Liver (tissue), 3 donors: Measurements from ENCODE around the gene CCDC8.

ENCODE experiments used
- ATF3 ChIP-seq: IDR thresholded peaks from 2 replicates; pipeline ENCODE4 v1.6.1; 2016; ENCODE audit warnings: antibody characterized with exemption
- CTCF ChIP-seq: fragments of 150-350 bp; IDR thresholded peaks from 2 replicates; pipeline ENCODE4 v1.5.1; 2017; ENCODE audit warnings: improper control_type of control experiment, low read depth, low read length; ENCODE audit not compliant: missing input control
- FOXA1 ChIP-seq: IDR thresholded peaks from 2 replicates; pipeline ENCODE4 v1.6.1; 2016; ENCODE audit warnings: antibody characterized with exemption
- FOXA2 ChIP-seq: IDR thresholded peaks from 2 replicates; pipeline ENCODE4 v1.6.1; 2016; ENCODE audit warnings: antibody characterized with exemption
- GABPA ChIP-seq, 2 donors: IDR thresholded peaks in 1 of 2; conservative IDR thresholded peaks in 1 of 2; 2 replicates each; pipeline ENCODE4 v1.6.1; 2016; ENCODE audit warnings: antibody characterized with exemption in 2 of 2, mild to moderate bottlenecking in 1 of 2, moderate library complexity in 1 of 2
- HNF4G ChIP-seq: IDR thresholded peaks from 2 replicates; pipeline ENCODE4 v1.6.1; 2016; ENCODE audit warnings: antibody characterized with exemption
- JUND ChIP-seq, 2 donors: IDR thresholded peaks; 2 replicates each; pipeline ENCODE4 v1.6.1; 2016; ENCODE audit warnings: antibody characterized with exemption in 2 of 2
- RAD21 ChIP-seq, 2 donors: IDR thresholded peaks; 2 replicates each; pipeline ENCODE4 v1.6.1; 2016; ENCODE audit warnings: antibody characterized with exemption in 2 of 2, mild to moderate bottlenecking in 2 of 2
- TAF1 ChIP-seq: conservative IDR thresholded peaks from 2 replicates; pipeline ENCODE4 v1.6.1; 2016; ENCODE audit warnings: antibody characterized with exemption, mild to moderate bottlenecking
- YY1 ChIP-seq: IDR thresholded peaks from 2 replicates; pipeline ENCODE4 v1.6.1; 2016; ENCODE audit warnings: antibody characterized with exemption, mild to moderate bottlenecking
- TF ChIP-seq, protein P1 (sequence below): IDR thresholded peaks from 2 replicates; pipeline ENCODE4 v1.6.1; 2016; ENCODE audit warnings: antibody characterized with exemption, mild to moderate bottlenecking
- TF ChIP-seq, protein P2 (sequence below): IDR thresholded peaks from 2 replicates; pipeline ENCODE4 v1.6.1; 2016; ENCODE audit warnings: antibody characterized with exemption
- TF ChIP-seq, protein P3 (sequence below): IDR thresholded peaks from 2 replicates; pipeline ENCODE4 v1.6.1; 2016; ENCODE audit warnings: antibody characterized with exemption
- donor health status: healthy.
- donor health status: healthy.

- no peak for TF ChIP-seq CTCF
- TF ChIP-seq ATF3, result no peak
- TF ChIP-seq, protein P1, sequence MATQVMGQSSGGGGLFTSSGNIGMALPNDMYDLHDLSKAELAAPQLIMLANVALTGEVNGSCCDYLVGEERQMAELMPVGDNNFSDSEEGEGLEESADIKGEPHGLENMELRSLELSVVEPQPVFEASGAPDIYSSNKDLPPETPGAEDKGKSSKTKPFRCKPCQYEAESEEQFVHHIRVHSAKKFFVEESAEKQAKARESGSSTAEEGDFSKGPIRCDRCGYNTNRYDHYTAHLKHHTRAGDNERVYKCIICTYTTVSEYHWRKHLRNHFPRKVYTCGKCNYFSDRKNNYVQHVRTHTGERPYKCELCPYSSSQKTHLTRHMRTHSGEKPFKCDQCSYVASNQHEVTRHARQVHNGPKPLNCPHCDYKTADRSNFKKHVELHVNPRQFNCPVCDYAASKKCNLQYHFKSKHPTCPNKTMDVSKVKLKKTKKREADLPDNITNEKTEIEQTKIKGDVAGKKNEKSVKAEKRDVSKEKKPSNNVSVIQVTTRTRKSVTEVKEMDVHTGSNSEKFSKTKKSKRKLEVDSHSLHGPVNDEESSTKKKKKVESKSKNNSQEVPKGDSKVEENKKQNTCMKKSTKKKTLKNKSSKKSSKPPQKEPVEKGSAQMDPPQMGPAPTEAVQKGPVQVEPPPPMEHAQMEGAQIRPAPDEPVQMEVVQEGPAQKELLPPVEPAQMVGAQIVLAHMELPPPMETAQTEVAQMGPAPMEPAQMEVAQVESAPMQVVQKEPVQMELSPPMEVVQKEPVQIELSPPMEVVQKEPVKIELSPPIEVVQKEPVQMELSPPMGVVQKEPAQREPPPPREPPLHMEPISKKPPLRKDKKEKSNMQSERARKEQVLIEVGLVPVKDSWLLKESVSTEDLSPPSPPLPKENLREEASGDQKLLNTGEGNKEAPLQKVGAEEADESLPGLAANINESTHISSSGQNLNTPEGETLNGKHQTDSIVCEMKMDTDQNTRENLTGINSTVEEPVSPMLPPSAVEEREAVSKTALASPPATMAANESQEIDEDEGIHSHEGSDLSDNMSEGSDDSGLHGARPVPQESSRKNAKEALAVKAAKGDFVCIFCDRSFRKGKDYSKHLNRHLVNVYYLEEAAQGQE, result no peak
- TF ChIP-seq YY1, result no peak
- TF ChIP-seq, protein P2, sequence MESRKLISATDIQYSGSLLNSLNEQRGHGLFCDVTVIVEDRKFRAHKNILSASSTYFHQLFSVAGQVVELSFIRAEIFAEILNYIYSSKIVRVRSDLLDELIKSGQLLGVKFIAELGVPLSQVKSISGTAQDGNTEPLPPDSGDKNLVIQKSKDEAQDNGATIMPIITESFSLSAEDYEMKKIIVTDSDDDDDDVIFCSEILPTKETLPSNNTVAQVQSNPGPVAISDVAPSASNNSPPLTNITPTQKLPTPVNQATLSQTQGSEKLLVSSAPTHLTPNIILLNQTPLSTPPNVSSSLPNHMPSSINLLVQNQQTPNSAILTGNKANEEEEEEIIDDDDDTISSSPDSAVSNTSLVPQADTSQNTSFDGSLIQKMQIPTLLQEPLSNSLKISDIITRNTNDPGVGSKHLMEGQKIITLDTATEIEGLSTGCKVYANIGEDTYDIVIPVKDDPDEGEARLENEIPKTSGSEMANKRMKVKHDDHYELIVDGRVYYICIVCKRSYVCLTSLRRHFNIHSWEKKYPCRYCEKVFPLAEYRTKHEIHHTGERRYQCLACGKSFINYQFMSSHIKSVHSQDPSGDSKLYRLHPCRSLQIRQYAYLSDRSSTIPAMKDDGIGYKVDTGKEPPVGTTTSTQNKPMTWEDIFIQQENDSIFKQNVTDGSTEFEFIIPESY, result no peak
- no peak for TF ChIP-seq TAF1
- TF ChIP-seq, protein P3, sequence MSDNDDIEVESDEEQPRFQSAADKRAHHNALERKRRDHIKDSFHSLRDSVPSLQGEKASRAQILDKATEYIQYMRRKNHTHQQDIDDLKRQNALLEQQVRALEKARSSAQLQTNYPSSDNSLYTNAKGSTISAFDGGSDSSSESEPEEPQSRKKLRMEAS, result no peak
- TF ChIP-seq FOXA1, result no peak
- no peak for TF ChIP-seq RAD21 (IDR thresholded peaks at IDR 0.05)
- TF ChIP-seq JUND (IDR thresholded peaks at IDR 0.05), result no peak
- TF ChIP-seq FOXA2, result no peak
- TF ChIP-seq HNF4G, result no peak
- no peak for TF ChIP-seq GABPA (IDR thresholded peaks at IDR 0.05 in 1 of 2, conservative IDR thresholded peaks at IDR 0.05 in 1 of 2)
Observed at GRCh38 chr19:46450737-46451136, 37.4 kb upstream of the CCDC8 start.
